ENCODE data around the gene PGR.

The PGR gene

GRCh38 chr11:101008961-101009689 lies 120.5 kb downstream of the PGR start:
- DNase-seq, result no peak

DNA sequence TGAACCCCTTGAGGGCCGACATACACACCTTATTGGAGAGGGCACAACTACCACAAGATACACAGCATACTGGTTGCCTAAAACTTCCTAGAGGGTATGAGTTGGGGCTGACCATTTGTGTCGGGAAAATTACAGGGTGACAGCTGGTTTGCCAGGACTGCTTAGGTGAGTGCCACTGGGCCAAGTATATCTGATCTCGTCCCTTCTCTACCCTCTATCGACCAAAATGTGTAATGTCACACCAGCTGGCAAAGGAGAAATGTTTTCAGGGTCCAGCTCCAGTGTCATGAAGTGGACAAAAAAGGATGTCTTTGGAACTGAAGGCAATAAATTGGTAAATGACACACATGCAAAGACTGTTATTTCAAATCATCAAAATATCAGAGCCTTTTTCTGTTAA lies 126.1 kb downstream of the PGR start:
- no peak for DNase-seq

DNA sequence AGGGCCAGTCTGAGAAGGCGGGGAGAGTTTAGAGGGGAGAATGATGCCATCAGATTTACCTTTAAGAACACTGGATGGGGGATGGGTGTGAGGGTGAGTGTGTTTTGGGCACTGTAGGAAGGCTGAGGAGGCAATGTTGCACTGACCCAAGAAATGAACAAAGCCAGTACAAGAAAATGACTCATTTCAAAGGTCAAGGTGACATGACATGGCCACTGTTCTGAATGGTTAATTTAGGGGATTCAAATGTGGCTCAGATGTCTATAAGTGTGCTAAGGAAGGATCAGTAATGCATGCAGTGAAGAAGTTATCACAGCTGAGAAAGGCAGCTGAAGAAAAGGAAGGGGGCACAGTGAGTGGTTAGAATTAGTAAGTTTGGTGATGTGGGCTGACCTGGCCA lies 129.9 kb downstream of the PGR start:
- no peak for DNase-seq

DNA sequence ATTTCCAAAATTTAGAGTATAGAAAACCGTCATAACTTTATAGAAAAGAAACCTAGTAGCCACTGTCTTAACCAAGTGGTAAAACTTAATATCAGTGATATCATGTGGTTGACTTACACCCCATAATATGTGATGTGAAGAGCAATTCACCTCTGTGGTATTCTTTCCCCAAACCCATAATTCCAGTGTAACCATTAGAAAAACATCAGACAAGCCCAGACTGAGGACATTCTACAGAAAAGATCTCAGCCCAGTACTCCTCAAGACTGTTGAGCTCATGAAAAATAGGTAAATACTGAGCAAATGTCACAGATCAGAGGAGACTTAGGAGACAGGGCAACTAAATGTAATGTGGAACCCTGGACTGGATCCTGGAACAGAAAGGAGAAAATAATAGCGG lies 134.6 kb downstream of the PGR start:
- DNase-seq, result no peak

GRCh38 chr11:100991541-100991940 lies 138.1 kb downstream of the PGR start:
- no peak for DNase-seq

DNA sequence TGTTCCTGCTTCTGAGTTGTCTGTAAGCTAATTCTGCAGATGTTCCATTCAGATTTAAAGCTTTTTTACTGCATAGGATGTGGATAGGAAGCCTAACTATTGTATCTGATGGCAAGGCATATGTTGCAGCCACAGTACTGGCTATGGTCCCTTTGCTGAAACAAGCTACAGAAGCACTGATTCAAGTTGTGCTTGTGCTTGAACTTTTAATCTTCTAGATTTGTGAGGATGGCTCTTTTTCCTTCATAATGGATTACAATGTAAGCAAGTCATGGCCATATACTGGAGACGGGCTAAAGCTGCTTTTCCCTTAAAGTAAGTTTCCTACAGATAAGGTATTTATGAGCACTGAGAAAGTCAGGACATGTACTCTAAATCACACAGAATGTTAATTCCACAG lies 138.7 kb downstream of the PGR start:
- DNase-seq, result no peak

DNA sequence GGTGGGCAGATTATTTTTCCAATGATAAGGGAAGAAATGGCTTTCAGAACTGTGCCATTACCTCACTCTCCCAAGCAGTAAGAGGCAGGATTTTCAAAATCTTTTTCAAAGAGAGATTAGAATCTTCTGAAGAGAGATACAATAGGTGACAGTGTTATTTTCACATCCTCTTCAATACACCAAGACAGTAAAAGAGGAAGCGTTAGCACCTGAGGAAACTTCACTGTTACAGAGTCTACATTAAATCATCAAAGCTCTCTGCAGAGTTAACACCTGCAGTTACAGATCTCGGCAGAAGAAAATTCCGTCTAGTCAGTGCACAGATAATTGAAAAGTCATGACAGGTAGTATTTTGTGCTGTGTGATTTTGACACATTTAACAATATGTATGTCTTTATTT lies 144.9 kb downstream of the PGR start:
- DNase-seq, result no peak

GRCh38 chr11:100981196-100981824 lies 148.3 kb downstream of the PGR start:
- DNase-seq, result no peak

DNA sequence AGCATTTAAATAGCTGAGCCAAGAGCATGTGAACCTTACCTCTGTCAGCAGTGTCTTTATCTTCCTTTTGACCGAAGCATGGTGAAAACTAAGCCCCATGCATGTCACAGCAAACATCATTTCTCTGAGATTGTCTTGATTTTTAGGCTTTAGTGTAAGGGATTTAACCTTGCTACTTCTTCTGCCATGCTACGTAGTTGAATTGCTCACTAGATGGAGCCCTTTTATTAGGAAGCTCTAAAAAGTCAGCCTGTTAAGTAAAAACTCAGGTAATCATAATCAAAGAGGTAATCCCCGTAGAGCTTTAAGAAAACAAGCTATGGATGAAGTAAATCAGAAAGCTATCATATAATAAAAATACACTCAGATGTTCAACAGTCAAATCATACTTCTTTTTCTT lies 149.5 kb downstream of the PGR start:
- DNase-seq, result no peak

Data from activated CD4-positive, alpha-beta T cell treated with anti-CD3 and anti-CD28 coated beads, Interleukin-2, amount 50 U/mL, for 16 hours (primary cell).